Measurements from ENCODE around the gene PI4KB. TPM values are rescaled to one million over a fixed set of nuclear protein-coding genes. Genes with fewer than 3 reads are reported as not detected.

PI4KB gene
- total RNA-seq, 1 experiment from 2014 or later: 52.7 TPM

GRCh38 chr1:151251656-151252470 is 75.4 kb downstream of the PI4KB start:
- DNase-seq: peak; percentile 70 to 76
- Histone ChIP-seq H3K9me3 (no peaks in the 10 kb centered on the region), H3K4me3 (ENCODE audit: low read depth, low read length) (no peak overlapping the region), H3K4me1 (peaks cover 8% of the 10 kb centered on the region; the same call in 1 of the 2 replicates), H3K36me3 (ENCODE audit: control insufficient read depth, insufficient read depth, low read length) (peaks cover 3% of the 10 kb centered on the region; the same call in 1 of the 2 replicates), H3K27me3 (replicated peaks; ENCODE audit: control insufficient read depth, insufficient read depth, low read length) (no peaks in the 10 kb centered on the region)
- Mint-ChIP-seq H3K27ac (ENCODE audit: unreplicated experiment) (no peak overlapping the region), H3K36me3 (ENCODE audit: insufficient read depth, unreplicated experiment) (peaks cover 69% of the 10 kb centered on the region), H3K9me3 (ENCODE audit: unreplicated experiment) (no peaks in the 10 kb centered on the region), H3K27me3 (ENCODE audit: insufficient read depth, unreplicated experiment) (peaks cover 3% of the 10 kb centered on the region), H3K4me1 (ENCODE audit: low read depth, unreplicated experiment) (peaks cover 25% of the 10 kb centered on the region), H3K4me3 (ENCODE audit: unreplicated experiment) (no peak overlapping the region)
- ChIA-PET CTCF (interaction anchor here (0.6 to 1.6 kb wide), 17 partner anchors 8 to 800 kb away, joined by 3 to 11 read pairs (median 4); partner anchors contain the start of genes VPS72 and ZNF687), POLR2A (interaction anchor here (1.0 to 1.6 kb wide), 3 partner anchors 30 to 62 kb away, joined by 3 to 6 read pairs (median 5); partner anchors contain the start of gene ZNF687)
- intact Hi-C loops (cut with micrococcal nuclease; ENCODE audit: unreplicated experiment): loop anchor here (1.0 kb wide), 1 partner anchor 56 kb away; no protein-coding TSS in a partner anchor
- no TSS peak for BruUV-seq (replicated peaks)
- TF ChIP-seq CTCF (IDR thresholded peaks at IDR 0.05; ENCODE audit: insufficient read depth in 1 of 2, low read depth in 1 of 2, low read length in 1 of 2, severe bottlenecking in 1 of 2, unreplicated experiment in 1 of 2): peak; percentile 80 to 82

GRCh38 chr1:151246786-151247185 is 80.4 kb downstream of the PI4KB start:
- Mint-ChIP-seq H3K27ac (ENCODE audit: unreplicated experiment) (no peak overlapping the region), H3K27me3 (ENCODE audit: insufficient read depth, unreplicated experiment) (no peaks in the 10 kb centered on the region), H3K36me3 (ENCODE audit: insufficient read depth, unreplicated experiment) (peaks cover 93% of the 10 kb centered on the region), H3K4me1 (ENCODE audit: low read depth, unreplicated experiment) (peaks cover 25% of the 10 kb centered on the region), H3K9me3 (ENCODE audit: unreplicated experiment) (no peaks in the 10 kb centered on the region), H3K4me3 (ENCODE audit: unreplicated experiment) (no peak overlapping the region)
- H3K4me3 ChIP-seq (ENCODE audit: low read depth, low read length): no peak overlapping the region
- H3K27me3 ChIP-seq (replicated peaks; ENCODE audit: control insufficient read depth, insufficient read depth, low read length): no peaks in the 10 kb centered on the region
- ChIA-PET CTCF (no interaction called here), POLR2A (no interaction called here)
- H3K4me1 ChIP-seq: 0 out of 2 replicates have a peak, but pooled peaks cover 8% of the 10 kb centered on the region
- peaks cover 6% of the 10 kb centered on the region for H3K36me3 ChIP-seq (ENCODE audit: control insufficient read depth, insufficient read depth, low read length)
- intact Hi-C loops (cut with micrococcal nuclease; ENCODE audit: unreplicated experiment): no loop called here
- H3K9me3 ChIP-seq: no peaks in the 10 kb centered on the region
- no peak for TF ChIP-seq CTCF (IDR thresholded peaks at IDR 0.05; ENCODE audit: insufficient read depth in 1 of 2, low read depth in 1 of 2, low read length in 1 of 2, severe bottlenecking in 1 of 2, unreplicated experiment in 1 of 2)
- no peak for DNase-seq
- no TSS peak for BruUV-seq (replicated peaks)

GRCh38 chr1:151243683-151244216 is 83.5 kb downstream of the PI4KB start:
- Histone ChIP-seq H3K9me3 (no peaks in the 10 kb centered on the region), H3K36me3 (ENCODE audit: control insufficient read depth, insufficient read depth, low read length) (peaks cover 9% of the 10 kb centered on the region), H3K4me1 (no peaks in the 10 kb centered on the region), H3K27me3 (replicated peaks; ENCODE audit: control insufficient read depth, insufficient read depth, low read length) (no peaks in the 10 kb centered on the region), H3K4me3 (ENCODE audit: low read depth, low read length) (no peak overlapping the region)
- Mint-ChIP-seq H3K4me1 (ENCODE audit: low read depth, unreplicated experiment) (peaks cover 8% of the 10 kb centered on the region), H3K9me3 (ENCODE audit: unreplicated experiment) (no peaks in the 10 kb centered on the region), H3K27me3 (ENCODE audit: insufficient read depth, unreplicated experiment) (no peaks in the 10 kb centered on the region), H3K36me3 (ENCODE audit: insufficient read depth, unreplicated experiment) (peaks cover 97% of the 10 kb centered on the region), H3K27ac (ENCODE audit: unreplicated experiment) (peak overlapping the region; percentile 42), H3K4me3 (ENCODE audit: unreplicated experiment) (no peak overlapping the region)
- no peak for DNase-seq
- BruUV-seq (replicated peaks): no TSS peak
- POLR2A ChIA-PET: no interaction called here
- CTCF ChIA-PET: no interaction called here
- intact Hi-C loops (cut with micrococcal nuclease; ENCODE audit: unreplicated experiment): no loop called here
- no peak for TF ChIP-seq CTCF (IDR thresholded peaks at IDR 0.05; ENCODE audit: insufficient read depth in 1 of 2, low read depth in 1 of 2, low read length in 1 of 2, severe bottlenecking in 1 of 2, unreplicated experiment in 1 of 2)

Measured in Caco-2 (cell line).